ENCODE measurements around the gene TMEM41B. TPM values are rescaled to one million over a fixed set of nuclear protein-coding genes. Genes with fewer than 3 reads are reported as not detected.
"Not testable (repeated sequence)": the region's sequence is repeated elsewhere in the genome, so short reads cannot be mapped to it uniquely, and the experiment has no call there.

Gene TMEM41B
- total and polyA plus RNA-seq, 4 donors = 20.6 to 86.5 (median 72.3) TPM

GRCh38 chr11:9264316-9265210, 49.8 kb downstream of the TMEM41B start:
- no peaks in the 10 kb centered on the region for H3K27me3 ChIP-seq (ENCODE audit: control insufficient read depth in 3 of 3, insufficient read depth in 3 of 3, low read length in 2 of 3)
- peaks cover 0 to 25% (median 7%) of the 10 kb centered on the region in 5 donors for H3K4me1 ChIP-seq (ENCODE audit: control insufficient read depth in 5 of 5, insufficient read depth in 5 of 5, low read length in 5 of 5)
- DNase-seq (peak; percentile 84 to 92 (median 92)), ATAC-seq (ENCODE audit: insufficient read depth, low FRiP score) (peak; percentile 65)
- TF ChIP-seq CTCF (IDR thresholded peaks at IDR 0.05; ENCODE audit: control extremely low read depth, extremely low read depth) = no peak
- 0% methylated on average over 59 to 76 of the region's 76 CpGs for WGBS, 2 donors
- peak overlapping the region; percentile 94 to 97 for H3K9ac ChIP-seq (ENCODE audit: insufficient read depth in 1 of 2, low read length in 2 of 2)
- no peaks in the 10 kb centered on the region for H3K36me3 ChIP-seq (ENCODE audit: control insufficient read depth in 4 of 4, insufficient read depth in 4 of 4, low read length in 4 of 4)
- H3K9me3 ChIP-seq (ENCODE audit: control insufficient read depth in 4 of 4, insufficient read depth in 3 of 4, low read length in 3 of 4) = no peaks in the 10 kb centered on the region
- H3K27ac ChIP-seq (ENCODE audit: low read depth in 1 of 2, low read length in 1 of 2) = peak overlapping the region; percentile 95 to 99
- H3K4me3 ChIP-seq = peak overlapping the region; percentile 97

GRCh38 chr11:9263840-9264315, 50.5 kb downstream of the TMEM41B start:
- Histone ChIP-seq H3K4me1 (ENCODE audit: control insufficient read depth in 5 of 5, insufficient read depth in 5 of 5, low read length in 5 of 5) (peaks cover 0 to 25% (median 7%) of the 10 kb centered on the region in 5 donors), H3K36me3 (ENCODE audit: control insufficient read depth in 4 of 4, insufficient read depth in 4 of 4, low read length in 4 of 4) (no peaks in the 10 kb centered on the region), H3K9ac (ENCODE audit: insufficient read depth in 1 of 2, low read length in 2 of 2) (peak overlapping the region; percentile 94 to 97), H3K27ac (ENCODE audit: low read depth in 1 of 2, low read length in 1 of 2) (peak overlapping the region; percentile 95 to 99), H3K4me3 (peak overlapping the region; percentile 97), H3K9me3 (ENCODE audit: control insufficient read depth in 4 of 4, insufficient read depth in 3 of 4, low read length in 3 of 4) (no peaks in the 10 kb centered on the region), H3K27me3 (ENCODE audit: control insufficient read depth in 3 of 3, insufficient read depth in 3 of 3, low read length in 2 of 3) (no peaks in the 10 kb centered on the region)
- no peak for TF ChIP-seq CTCF (IDR thresholded peaks at IDR 0.05; ENCODE audit: control extremely low read depth, extremely low read depth)
- WGBS, 2 donors = 6 to 7% methylated on average over 8 of the region's 9 CpGs
- ATAC-seq (ENCODE audit: insufficient read depth, low FRiP score) = no peak
- DNase-seq = no peak

- H3K36me3 ChIP-seq (ENCODE audit: control insufficient read depth in 4 of 4, insufficient read depth in 4 of 4, low read length in 4 of 4); DNase-seq: not testable (repeated sequence)
- WGBS, 2 donors = 58 to 65% methylated on average over 2 of the region's 2 CpGs
These were observed 53.6 kb downstream of the TMEM41B start for GRCh38 chr11:9260838-9261146.

GRCh38 chr11:9259981-9260837, 54.2 kb downstream of the TMEM41B start:
- 76 to 79% methylated on average over 4 of the region's 4 CpGs for WGBS, 2 donors
- H3K27ac ChIP-seq (ENCODE audit: low read depth in 1 of 2, low read length in 1 of 2) = peak overlapping the region in 1 of 2 donors; percentile 18

More at GRCh38 chr11:9260838-9261146, 53.6 kb downstream of the TMEM41B start:
- H3K27me3 ChIP-seq (ENCODE audit: control insufficient read depth in 3 of 3, insufficient read depth in 3 of 3, low read length in 2 of 3); H3K9ac ChIP-seq (ENCODE audit: insufficient read depth in 1 of 2, low read length in 2 of 2); ATAC-seq (ENCODE audit: insufficient read depth, low FRiP score); H3K27ac ChIP-seq (ENCODE audit: low read depth in 1 of 2, low read length in 1 of 2); H3K9me3 ChIP-seq (ENCODE audit: control insufficient read depth in 4 of 4, insufficient read depth in 3 of 4, low read length in 3 of 4); H3K4me3 ChIP-seq: not testable (repeated sequence)
- peaks cover 0 to 25% (median 7%) of the 10 kb centered on the region in 5 donors for H3K4me1 ChIP-seq (ENCODE audit: control insufficient read depth in 5 of 5, insufficient read depth in 5 of 5, low read length in 5 of 5)

GRCh38 chr11:9258279-9258678, 56.1 kb downstream of the TMEM41B start:
- not testable (repeated sequence) for DNase-seq; H3K36me3 ChIP-seq (ENCODE audit: control insufficient read depth in 4 of 4, insufficient read depth in 4 of 4, low read length in 4 of 4); H3K4me3 ChIP-seq; ATAC-seq (ENCODE audit: insufficient read depth, low FRiP score); H3K27ac ChIP-seq (ENCODE audit: low read depth in 1 of 2, low read length in 1 of 2); H3K9me3 ChIP-seq (ENCODE audit: control insufficient read depth in 4 of 4, insufficient read depth in 3 of 4, low read length in 3 of 4); H3K9ac ChIP-seq (ENCODE audit: insufficient read depth in 1 of 2, low read length in 2 of 2); H3K27me3 ChIP-seq (ENCODE audit: control insufficient read depth in 3 of 3, insufficient read depth in 3 of 3, low read length in 2 of 3)
- WGBS, 2 donors = 96 to 98% methylated on average over 4 of the region's 4 CpGs
- peaks cover 0 to 14% (median 8%) of the 10 kb centered on the region in 5 donors for H3K4me1 ChIP-seq (ENCODE audit: control insufficient read depth in 5 of 5, insufficient read depth in 5 of 5, low read length in 5 of 5)

More at GRCh38 chr11:9259981-9260837, 54.2 kb downstream of the TMEM41B start:
- DNase-seq (peak in 1 of 3 donors; percentile 42), ATAC-seq (ENCODE audit: insufficient read depth, low FRiP score) (no peak)
- Histone ChIP-seq H3K9ac (ENCODE audit: insufficient read depth in 1 of 2, low read length in 2 of 2) (no peak overlapping the region), H3K4me1 (ENCODE audit: control insufficient read depth in 5 of 5, insufficient read depth in 5 of 5, low read length in 5 of 5) (peaks cover 0 to 21% (median 7%) of the 10 kb centered on the region in 5 donors), H3K36me3 (ENCODE audit: control insufficient read depth in 4 of 4, insufficient read depth in 4 of 4, low read length in 4 of 4) (peaks cover 0 to 3% (median 0%) of the 10 kb centered on the region in 4 donors), H3K27me3 (ENCODE audit: control insufficient read depth in 3 of 3, insufficient read depth in 3 of 3, low read length in 2 of 3) (no peaks in the 10 kb centered on the region), H3K9me3 (ENCODE audit: control insufficient read depth in 4 of 4, insufficient read depth in 3 of 4, low read length in 3 of 4) (no peaks in the 10 kb centered on the region), H3K4me3 (no peak overlapping the region)
- TF ChIP-seq CTCF (IDR thresholded peaks at IDR 0.05; ENCODE audit: control extremely low read depth, extremely low read depth) = no peak
